ENCODE data around the gene PODXL2.
A peak's percentile ranks its signal among the peaks of the same experiment; 100 is the strongest.

PODXL2 gene, protein sequence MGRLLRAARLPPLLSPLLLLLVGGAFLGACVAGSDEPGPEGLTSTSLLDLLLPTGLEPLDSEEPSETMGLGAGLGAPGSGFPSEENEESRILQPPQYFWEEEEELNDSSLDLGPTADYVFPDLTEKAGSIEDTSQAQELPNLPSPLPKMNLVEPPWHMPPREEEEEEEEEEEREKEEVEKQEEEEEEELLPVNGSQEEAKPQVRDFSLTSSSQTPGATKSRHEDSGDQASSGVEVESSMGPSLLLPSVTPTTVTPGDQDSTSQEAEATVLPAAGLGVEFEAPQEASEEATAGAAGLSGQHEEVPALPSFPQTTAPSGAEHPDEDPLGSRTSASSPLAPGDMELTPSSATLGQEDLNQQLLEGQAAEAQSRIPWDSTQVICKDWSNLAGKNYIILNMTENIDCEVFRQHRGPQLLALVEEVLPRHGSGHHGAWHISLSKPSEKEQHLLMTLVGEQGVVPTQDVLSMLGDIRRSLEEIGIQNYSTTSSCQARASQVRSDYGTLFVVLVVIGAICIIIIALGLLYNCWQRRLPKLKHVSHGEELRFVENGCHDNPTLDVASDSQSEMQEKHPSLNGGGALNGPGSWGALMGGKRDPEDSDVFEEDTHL

DNA sequence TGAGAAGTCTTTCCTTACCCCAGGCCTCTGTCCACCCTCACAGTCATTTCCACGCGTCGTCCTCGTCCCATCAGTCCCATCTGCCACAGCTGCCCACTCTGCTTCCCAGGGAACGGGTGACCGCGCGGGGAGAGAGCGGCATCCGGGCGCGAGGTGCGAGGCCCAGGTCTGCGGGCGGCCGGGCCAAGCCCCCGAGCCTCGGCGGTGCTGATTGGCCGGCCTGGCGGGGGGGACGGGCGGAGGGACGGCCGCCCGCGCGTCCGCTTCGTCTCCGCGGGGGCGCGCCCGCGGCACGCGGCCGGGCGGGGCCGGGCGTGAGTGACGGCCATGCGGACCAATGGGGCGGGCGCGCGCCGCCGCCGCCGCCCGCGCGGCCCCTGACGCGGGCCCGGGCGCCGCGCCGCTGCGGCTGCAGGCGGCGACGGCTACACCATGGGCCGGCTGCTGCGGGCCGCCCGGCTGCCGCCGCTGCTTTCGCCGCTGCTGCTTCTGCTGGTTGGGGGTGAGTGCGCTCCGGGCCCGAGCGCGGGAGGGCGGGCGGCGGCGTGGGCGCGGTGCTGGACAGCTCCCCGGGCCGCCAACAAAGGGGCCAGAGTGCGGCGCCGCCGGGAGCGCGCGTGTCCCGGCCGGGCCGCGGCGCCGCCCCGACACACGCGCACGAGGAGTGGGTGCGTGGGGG lies at the start of gene PODXL2:
TSS of gene PODXL2 (plus strand) at position 398 of the 679 bp plus-strand sequence. CDS start at position 433, 35 bp downstream.
- in situ Hi-C loops (cut with HindIII; ENCODE audit: low pct_ligation_motif_present, low pct_unique_long_range_greater_than_20kb, low sequenced_read_pairs) = no loop called here
- DNase-seq = peak; percentile 47

DNA sequence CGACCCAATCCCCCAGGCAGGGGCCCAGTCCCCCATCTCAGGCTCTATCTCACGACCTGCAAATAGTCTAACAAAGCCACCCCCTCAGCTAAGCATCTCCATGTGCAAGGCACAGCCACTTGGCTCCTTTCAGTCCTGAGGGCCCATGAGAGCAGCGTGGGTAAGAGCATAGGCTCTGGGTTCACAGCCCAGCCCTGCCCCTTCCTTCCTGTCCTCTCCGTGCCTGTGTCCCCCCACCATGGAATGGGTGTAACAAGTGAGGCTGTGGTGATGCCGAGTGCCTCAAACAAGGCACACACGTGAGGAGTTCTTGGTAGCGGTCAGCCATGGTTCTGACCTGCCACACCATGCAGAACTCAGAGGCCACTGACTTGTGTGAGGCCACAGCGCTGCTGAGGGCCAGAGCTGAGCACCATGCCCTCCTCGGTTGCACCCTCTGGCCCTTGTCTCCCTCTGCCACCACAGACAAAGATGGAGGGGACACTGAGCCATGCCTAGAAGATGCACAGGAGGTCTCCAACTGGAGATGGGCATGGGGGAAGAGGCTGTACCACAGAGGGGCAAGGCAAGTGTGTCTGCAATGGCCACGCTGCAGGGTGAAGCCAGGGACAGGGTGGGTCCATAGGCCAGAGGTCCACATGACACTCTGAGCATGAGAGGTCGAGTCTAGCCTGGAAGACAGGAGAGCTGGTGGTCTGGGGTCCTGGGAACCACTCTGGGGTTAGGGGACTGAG lies 48.5 kb upstream of the PODXL2 start:
- DNase-seq = no peak
- in situ Hi-C loops (cut with HindIII; ENCODE audit: low pct_ligation_motif_present, low pct_unique_long_range_greater_than_20kb, low sequenced_read_pairs) = no loop called here

DNA sequence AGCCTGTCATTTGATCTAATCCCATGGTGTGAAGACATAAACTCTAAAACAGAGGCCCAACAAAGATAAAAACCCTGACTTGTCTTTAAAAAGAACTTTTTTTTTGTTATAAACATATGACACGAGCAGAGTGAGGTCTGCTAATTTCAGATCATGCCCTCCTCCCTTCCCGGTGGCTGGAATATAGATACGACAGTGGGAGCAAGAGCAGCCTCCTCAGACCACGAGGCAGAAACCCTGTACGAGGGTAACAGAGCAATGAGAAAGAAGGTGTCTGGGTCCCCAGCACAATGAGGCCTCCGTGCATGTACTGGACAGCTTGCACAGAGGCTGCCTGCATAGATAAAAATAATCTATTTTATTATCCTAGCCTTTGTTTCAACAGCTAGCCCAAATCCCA lies 44.3 kb upstream of the PODXL2 start:
- DNase-seq = no peak
- in situ Hi-C loops (cut with HindIII; ENCODE audit: low pct_ligation_motif_present, low pct_unique_long_range_greater_than_20kb, low sequenced_read_pairs) = no loop called here

DNA sequence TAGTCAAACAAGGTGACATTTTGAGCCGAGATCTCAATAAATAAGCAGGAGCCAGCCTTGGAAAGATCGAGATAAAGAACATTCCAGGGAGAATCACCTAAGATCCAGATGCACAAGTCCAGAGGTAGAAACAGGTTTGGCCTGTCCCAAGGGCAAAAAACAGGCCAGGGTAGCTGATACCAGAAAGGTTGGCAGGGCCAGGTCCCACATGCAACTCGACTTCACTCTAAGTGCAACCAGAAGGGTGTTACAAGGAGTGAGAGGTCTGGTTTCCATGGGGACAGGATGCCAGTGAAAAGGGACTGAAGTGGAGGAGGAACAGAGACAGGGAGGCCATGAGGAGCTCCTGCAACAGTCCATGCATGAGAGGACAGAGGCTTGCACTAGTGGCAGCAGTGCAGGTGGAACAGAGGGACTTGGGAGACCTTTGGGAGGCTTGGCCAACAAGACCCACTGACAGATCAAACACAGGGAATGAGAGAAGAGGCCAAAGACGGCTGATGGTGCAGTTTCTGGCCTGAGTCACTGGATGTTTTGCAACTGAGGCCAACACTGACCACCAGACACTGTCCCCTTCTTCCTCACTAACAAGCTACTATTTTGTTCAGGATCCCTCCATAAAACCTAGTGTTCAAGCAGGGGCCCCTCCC lies 43.7 kb upstream of the PODXL2 start:
- no peak for DNase-seq
- in situ Hi-C loops (cut with HindIII; ENCODE audit: low pct_ligation_motif_present, low pct_unique_long_range_greater_than_20kb, low sequenced_read_pairs) = no loop called here

DNA sequence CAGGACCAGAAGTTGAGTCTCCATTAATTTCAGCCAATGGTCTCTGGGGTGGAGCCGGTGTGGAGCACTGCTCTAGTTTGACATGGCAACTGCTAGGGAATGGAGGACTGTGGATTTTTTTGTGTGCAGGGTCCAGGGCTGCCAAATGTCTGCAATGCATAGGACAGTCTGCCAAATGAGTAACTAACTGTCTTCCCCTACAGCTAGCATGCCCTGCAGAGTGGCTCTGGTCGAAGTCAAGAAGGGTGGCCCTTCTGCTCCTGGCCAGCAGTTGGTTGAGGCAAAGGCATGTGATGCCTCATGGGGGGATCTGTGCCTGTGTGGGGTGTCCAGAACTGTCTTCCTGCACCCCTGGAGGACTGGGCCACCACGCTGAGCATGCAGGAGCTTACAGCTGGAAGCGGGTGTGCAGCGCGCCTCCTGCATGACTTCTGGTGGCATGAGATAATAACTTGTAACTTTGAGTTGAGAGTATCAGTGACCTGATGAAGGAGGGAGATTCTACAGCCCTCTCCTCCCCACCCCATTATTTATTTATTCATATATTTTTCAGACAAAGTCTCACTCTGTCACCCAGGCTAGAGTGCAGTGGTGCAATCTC lies 43.1 kb upstream of the PODXL2 start:
- in situ Hi-C loops (cut with HindIII; ENCODE audit: low pct_ligation_motif_present, low pct_unique_long_range_greater_than_20kb, low sequenced_read_pairs) = no loop called here

DNA sequence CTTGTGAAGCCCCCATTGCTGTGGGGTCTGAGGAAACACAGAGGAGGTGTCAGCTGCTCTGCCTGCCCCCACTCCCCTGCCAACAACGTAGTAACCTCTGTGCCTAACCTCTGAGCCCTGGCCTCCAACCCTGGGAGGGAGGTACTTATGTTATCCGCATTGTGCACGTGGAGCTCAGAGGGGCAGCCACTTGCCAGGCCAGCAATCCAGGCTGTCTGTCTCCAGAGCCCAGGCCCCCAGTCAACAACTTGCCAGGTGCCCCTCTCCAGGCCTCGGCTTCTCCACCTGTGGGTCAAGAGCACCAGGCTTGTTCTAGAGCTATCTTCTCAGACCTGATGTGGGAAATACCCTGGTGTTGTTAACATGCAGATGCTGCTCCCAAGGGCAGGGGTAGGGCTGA lies 41.1 kb upstream of the PODXL2 start:
- no peak for DNase-seq
- in situ Hi-C loops (cut with HindIII; ENCODE audit: low pct_ligation_motif_present, low pct_unique_long_range_greater_than_20kb, low sequenced_read_pairs) = no loop called here

More for the DNA sequence above, 43.1 kb upstream of the PODXL2 start:
- DNase-seq = no peak

DNA sequence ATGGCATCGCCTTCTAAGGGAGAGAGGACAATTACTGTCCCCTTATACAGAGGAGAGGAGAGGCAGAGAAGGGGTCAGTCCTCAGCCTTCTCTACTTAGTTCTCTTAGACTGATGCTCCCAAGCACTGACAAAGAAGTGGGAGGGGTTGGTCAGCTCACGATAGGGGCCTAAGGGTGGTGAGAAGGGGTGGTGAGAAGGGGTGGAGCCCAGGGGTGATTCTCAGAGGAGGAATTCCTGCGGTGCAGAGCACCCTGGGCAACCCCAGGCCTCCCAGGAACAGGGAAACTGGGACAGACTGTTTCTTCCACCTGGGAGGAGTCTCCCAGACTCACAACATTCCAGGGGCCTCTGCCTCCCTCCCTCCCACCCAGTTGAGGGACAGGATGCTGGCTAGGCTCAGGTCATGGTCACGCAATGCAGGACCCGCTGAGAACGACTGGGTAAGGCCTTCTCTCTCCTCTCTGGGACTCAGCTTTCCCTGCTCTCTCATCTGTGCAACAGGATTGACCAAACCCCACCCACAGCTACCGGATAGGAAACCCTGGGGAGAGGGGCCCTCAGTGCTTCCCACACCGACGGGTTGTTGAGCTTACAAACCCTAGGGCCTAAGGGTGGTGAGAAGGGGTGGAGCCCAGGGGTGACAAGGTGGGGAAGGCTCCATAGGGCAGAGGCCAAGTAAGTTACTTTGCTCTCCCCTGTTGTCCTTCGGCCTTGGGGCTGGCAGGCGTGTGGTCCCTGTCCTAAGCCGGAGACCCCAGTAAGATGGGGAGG lies 40.0 kb upstream of the PODXL2 start:
- in situ Hi-C loops (cut with HindIII; ENCODE audit: low pct_ligation_motif_present, low pct_unique_long_range_greater_than_20kb, low sequenced_read_pairs) = no loop called here
- DNase-seq = peak; percentile 90

DNA sequence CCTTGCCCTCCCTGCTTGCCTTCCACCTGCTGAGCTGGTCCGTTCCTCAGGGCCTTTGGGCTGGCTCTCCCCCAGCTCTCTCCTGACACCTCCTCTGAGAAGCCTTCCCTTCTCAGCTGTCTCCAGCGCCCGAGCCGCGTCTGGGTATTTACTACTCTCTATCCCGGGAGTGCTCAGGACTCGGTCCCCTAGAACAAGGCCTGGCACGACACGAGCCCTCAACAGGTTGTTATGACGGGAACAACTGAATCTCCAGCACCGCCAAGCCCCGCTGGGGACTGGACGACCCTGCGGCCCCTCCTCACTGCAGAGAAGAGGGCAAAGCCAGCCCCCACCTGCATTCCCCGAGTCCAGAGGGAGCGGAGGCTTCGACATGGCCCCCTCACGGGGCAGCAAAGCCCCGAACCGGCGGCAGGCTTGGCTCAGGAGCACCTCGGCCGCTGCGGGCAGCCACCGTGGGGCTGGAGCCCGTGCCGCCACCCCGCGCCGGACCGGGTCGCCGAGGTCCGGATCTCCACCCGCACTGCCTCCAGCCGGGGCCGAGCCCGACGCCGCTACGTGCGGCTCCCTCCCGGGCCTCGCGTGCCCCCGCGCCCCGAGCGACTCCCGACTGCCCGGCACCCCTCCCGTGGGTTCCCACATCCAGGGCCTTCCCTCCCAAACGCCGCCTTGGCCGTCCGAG lies 39.2 kb upstream of the PODXL2 start:
- in situ Hi-C loops (cut with HindIII; ENCODE audit: low pct_ligation_motif_present, low pct_unique_long_range_greater_than_20kb, low sequenced_read_pairs) = no loop called here
- DNase-seq = peak; percentile 11

DNA sequence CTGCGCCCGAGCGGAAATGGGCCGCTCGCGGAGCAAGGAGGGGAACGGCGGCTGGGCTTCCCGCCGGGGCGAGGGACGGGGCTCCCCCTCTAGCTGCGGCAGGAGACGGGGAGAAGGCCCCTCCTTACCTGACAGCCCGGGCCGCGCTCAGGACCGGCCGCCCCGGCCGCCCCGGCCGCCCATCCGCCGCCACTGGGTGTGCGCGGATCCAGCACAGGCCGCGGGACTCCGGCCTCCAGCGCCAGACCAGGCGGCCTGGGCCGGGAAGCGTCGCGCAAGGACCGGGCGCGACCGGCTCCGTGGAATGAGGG lies 38.7 kb upstream of the PODXL2 start:
- DNase-seq = peak; percentile 16
- in situ Hi-C loops (cut with HindIII; ENCODE audit: low pct_ligation_motif_present, low pct_unique_long_range_greater_than_20kb, low sequenced_read_pairs) = no loop called here

DNA sequence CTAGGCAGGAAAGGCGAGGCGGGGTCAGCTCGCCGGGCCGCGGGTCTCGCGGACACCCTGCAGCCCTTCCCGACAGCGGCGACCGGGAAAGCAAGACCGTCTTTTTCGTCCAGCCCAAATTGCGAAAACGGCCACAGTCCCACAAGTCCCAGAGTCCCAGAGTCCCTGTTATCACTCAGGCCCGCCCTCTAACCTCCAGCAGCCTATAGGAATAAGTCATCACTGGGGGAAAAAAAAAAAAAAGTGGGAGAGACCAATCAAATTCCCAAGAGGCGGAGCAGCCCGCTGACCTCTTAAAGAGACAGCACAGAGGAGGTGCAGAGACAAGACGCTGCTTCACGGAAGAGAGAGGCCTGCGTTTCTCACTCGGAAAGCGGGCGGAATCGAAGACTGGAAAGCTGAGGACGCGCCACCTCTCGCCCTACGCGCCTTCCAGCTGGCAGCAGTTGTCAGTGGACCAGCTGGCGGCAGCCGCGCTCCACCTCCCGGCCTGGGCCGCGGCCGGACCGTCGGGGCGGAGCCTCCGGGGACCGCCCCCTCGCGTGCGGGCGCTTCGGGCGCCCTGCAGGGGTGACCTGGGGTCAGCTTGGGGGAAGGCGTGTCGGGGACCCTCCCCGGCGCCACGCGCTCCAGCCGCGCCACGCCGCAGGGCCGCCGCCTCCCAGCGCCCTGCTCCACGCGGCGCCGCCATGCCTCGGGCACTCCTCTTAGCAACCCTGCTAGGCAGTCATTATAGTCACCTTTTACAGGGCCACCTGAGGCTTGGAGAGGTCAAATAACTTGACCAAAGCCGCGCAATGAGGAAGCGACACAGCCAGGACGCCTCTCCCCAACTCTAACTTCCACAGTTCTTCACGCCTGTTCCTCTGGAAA lies 38.2 kb upstream of the PODXL2 start, which contains the start of gene TPRA1:
TSS of gene TPRA1 (minus strand) at position 141 of the 873 bp plus-strand sequence. CDS start 10,587 bp downstream, outside the sequence.
- DNase-seq = peak; percentile 96
- in situ Hi-C loops (cut with HindIII; ENCODE audit: low pct_ligation_motif_present, low pct_unique_long_range_greater_than_20kb, low sequenced_read_pairs) = no loop called here

DNA sequence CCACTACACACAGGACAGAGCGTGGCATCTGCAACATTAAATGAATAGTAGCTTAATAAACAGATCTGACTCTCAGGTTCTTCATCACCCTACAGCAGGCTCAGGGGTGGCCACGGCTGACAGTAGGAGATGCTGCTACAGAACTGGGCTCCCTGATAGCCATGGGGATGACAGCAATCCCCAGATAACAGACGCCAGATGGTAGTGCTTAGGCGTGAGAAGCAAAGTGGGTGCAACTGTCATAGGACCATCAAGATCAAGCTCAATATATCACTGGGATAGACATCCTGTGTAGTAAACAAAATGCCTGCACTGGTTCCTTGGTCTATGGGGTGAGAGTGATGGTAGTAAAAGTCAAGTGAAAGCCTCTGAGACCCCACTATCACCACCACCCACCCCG lies 35.8 kb upstream of the PODXL2 start:
- no peak for DNase-seq
- in situ Hi-C loops (cut with HindIII; ENCODE audit: low pct_ligation_motif_present, low pct_unique_long_range_greater_than_20kb, low sequenced_read_pairs) = no loop called here

DNA sequence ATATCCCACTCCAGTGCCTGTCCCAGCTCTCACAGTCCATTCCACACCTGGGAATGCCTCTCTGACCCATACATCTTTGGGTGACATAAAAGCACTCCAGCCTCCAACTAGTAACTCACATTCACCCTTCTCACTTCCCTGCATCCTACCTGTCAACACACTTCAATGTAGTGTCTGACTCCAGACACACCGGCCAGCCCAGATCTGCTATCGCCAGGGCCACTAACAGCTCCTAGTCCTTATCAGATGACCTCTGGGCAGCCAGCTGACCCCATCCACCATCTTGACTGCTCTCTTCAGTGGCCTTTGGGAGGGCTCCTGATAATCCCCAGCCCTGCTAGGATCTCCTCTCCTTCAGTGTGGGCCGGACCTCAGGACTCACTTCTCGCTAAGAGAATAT lies 33.7 kb upstream of the PODXL2 start:
- in situ Hi-C loops (cut with HindIII; ENCODE audit: low pct_ligation_motif_present, low pct_unique_long_range_greater_than_20kb, low sequenced_read_pairs) = no loop called here
- no peak for DNase-seq

DNA sequence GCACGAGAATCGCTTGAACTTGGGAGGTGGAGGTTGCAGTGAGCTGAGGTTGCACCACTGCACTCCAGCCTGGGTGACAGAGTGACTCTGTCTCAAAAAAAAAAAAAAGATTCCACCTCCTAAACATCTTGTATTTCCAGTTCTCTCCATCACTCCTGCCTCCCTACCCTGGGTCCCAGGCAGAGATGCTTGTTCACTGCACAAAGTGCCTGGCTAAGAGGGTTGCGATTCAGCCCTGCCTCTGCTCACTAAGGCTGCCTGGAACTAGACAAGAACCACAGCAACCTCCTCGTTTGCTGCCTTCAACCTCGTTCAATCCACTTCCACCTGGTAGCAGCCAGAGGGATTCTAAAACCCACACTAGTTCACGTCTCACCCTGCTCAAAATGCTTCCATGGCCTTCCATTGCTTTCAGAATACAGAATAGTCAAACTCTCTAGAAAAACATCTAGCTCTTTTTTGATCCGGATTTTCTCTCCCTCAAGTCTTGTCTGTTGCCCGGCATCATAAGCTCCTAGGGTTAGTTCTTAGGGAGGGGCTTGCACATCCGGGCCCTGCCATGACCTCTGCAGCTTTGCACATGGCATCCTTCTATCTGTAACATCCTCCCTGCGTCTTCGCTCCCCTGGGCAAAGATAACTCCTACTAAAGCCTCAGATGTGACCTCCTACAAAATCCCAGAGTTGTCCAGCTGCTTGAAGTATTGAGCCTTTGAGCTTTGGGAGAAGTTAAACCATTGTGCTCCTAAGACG lies 31.8 kb upstream of the PODXL2 start:
- in situ Hi-C loops (cut with HindIII; ENCODE audit: low pct_ligation_motif_present, low pct_unique_long_range_greater_than_20kb, low sequenced_read_pairs) = no loop called here
- no peak for DNase-seq

DNA sequence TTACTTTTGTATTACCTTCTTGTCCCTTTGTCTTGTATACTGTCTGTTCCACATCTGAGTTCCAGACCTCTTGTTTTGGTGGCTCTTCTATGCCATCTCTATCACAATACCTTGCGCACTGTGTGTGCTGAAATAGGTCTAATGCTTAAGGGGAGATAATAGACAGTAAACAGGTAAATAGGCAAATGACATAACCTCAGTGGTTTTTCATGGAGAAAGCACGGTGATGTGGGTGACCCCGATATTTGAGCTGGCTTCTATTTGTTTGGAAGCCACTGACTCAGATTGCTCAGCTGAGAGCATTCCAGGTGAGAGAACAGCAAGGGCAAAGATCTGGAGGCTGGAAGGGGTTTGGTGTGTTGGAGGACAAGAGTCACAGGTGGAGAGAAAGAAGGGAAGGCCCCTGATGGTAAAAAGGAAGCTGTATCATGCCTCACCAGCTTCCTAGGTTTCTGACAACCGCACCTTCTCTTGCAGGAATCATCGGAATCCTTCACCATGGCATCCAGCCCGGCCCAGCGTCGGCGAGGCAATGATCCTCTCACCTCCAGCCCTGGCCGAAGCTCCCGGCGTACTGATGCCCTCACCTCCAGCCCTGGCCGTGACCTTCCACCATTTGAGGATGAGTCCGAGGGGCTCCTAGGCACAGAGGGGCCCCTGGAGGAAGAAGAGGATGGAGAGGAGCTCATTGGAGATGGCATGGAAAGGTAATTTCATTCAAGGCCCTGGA lies 30.0 kb upstream of the PODXL2 start:
- in situ Hi-C loops (cut with HindIII; ENCODE audit: low pct_ligation_motif_present, low pct_unique_long_range_greater_than_20kb, low sequenced_read_pairs) = no loop called here
- DNase-seq = no peak

Data from ACHN (cell line).